GM12874 (cell line): ENCODE results near the gene MRPS31.

Experiments
- CTCF ChIP-seq: IDR thresholded peaks from 2 replicates; pipeline ENCODE4 v1.5.1; 2011; ENCODE audit warnings: low read depth, mild to moderate bottlenecking, control low read depth, low read length, moderate library complexity; ENCODE audit not compliant: insufficient read depth

MRPS31 gene

GRCh38 chr13:40770934-40771618, at the start of gene MRPS31:
Gene MRPS31 (minus strand): TSS chr13:40771190. CDS start chr13:40771136, 54 bp downstream.
- TF ChIP-seq CTCF = no peak

GRCh38 chr13:40819797-40820315, 48.9 kb upstream of the MRPS31 start:
- TF ChIP-seq CTCF = no peak

GRCh38 chr13:40818926-40819325, 47.9 kb upstream of the MRPS31 start:
- no peak for TF ChIP-seq CTCF

- TF ChIP-seq CTCF = no peak
Observed at GRCh38 chr13:40814803-40815202, 43.8 kb upstream of the MRPS31 start.

GRCh38 chr13:40813667-40814454, 42.9 kb upstream of the MRPS31 start:
- peak; percentile 60 for TF ChIP-seq CTCF

DNA sequence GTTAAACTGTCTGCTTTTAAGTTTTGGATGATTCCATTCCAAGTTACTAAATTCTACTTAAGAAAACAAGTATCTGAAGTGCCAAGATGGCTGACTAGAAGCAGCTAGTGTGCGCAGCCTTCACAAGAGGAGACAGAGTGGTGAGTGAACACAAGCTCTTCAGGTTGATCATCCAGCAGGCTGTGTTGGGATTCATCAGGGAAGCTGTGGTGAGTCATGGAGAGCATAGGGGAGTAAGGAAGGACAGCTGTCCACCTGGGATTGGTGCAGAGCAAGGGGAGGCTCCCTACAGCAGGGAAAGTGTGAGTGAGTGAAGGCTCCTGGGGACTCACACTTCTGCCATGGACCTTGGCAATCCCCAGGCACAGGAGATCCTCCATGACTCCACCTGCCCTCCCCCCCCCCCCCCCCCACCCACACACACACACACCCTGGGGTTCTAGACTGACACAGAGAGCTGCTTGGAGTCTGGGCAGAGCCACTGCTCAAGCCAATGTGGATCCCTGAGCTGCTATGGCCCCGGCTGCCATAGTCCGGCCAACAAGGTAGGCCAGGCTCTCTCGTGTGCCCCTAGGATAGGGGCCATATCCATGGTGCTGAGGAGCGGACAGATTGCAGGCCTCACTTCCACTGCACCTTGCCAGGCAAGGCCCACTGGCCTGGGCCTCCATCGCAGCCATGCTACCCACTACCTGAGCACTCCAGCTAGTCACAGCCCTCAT, 41.9 kb upstream of the MRPS31 start:
- TF ChIP-seq CTCF = no peak

DNA sequence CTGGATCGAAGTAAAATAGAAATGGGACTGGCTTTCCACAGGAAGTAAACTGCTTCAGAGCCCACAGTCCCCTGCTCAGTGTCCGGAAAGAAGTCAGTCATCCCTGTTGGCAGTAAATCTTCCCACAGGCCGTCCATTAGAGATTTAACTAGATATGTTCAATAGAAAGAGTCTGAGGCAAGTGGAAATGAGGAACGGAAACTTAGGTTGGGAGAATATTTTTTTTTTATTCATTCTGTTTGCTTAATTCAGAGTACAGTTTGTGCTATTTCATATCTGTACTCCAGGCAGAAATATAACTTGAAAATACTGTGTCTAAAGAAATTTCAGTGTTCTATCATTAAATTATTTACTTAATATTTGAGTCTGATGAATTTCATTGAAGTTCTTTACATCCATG, 41.1 kb upstream of the MRPS31 start:
- no peak for TF ChIP-seq CTCF
